SK-N-SH treated with all-trans-retinoic acid at 6 μM for 48 hours (cell line): ENCODE measurements around the gene PARP8.

Source experiments
- ARNTL ChIP-seq: fragments of 450-650 bp; formaldehyde crosslinking; IDR thresholded peaks from 2 replicates; pipeline ENCODE4 v1.5.0; 2020; ENCODE audit warnings: low read depth, mild to moderate bottlenecking, moderate library complexity, borderline replicate concordance
- BACH2 ChIP-seq: fragments of 250-450 bp; sonication (Bioruptor Pico); IDR thresholded peaks from 2 replicates; pipeline ENCODE4 v1.9.0; 2021; ENCODE audit warnings: mild to moderate bottlenecking, borderline replicate concordance
- CSDC2 ChIP-seq: fragments of 250-450 bp; sonication (Bioruptor Pico); IDR thresholded peaks from 2 replicates; pipeline ENCODE4 v1.5.0; 2020; ENCODE audit warnings: mild to moderate bottlenecking, moderate library complexity
- GLIS3 ChIP-seq: fragments of 250-450 bp; sonication (Bioruptor Pico); IDR thresholded peaks from 2 replicates; pipeline ENCODE4 v1.5.0; 2020; ENCODE audit warnings: mild to moderate bottlenecking, moderate library complexity
- ISL1 ChIP-seq: fragments of 250-450 bp; sonication (Bioruptor Pico); IDR thresholded peaks from 2 replicates; pipeline ENCODE4 v2.1.2; 2022; ENCODE audit warnings: mild to moderate bottlenecking, moderate library complexity
- OSR1 ChIP-seq: fragments of 250-450 bp; sonication (Bioruptor Pico); IDR thresholded peaks from 2 replicates; pipeline ENCODE4 v1.8.0; 2022; ENCODE audit warnings: moderate library complexity, mild to moderate bottlenecking, inconsistent platforms
- TCF4 ChIP-seq: fragments of 250-450 bp; sonication (Bioruptor Pico); IDR thresholded peaks from 2 replicates; pipeline ENCODE4 v1.8.0; 2021; ENCODE audit warnings: mild to moderate bottlenecking, moderate library complexity, borderline replicate concordance
- ZC3H10 ChIP-seq: fragments of 250-450 bp; sonication (Bioruptor Pico); IDR thresholded peaks from 2 replicates; pipeline ENCODE4 v1.5.1; 2021; ENCODE audit warnings: mild to moderate bottlenecking, moderate library complexity
- ZFP3 ChIP-seq: fragments of 250-450 bp; sonication (Bioruptor Pico); IDR thresholded peaks from 2 replicates; pipeline ENCODE4 v1.5.0; 2020; ENCODE audit warnings: mild to moderate bottlenecking, moderate library complexity
- ZFP30 ChIP-seq: fragments of 450-650 bp; formaldehyde crosslinking; IDR thresholded peaks from 2 replicates; pipeline ENCODE4 v1.5.0; 2022; ENCODE audit warnings: mild to moderate bottlenecking, moderate library complexity
- ZNF565 ChIP-seq: fragments of 450-650 bp; formaldehyde crosslinking; conservative IDR thresholded peaks from 2 replicates; pipeline ENCODE4 v1.5.0; 2020; ENCODE audit warnings: low read depth, mild to moderate bottlenecking, moderate library complexity
- ZNF70 ChIP-seq: fragments of 450-650 bp; formaldehyde crosslinking; IDR thresholded peaks from 2 replicates; pipeline ENCODE4 v1.5.0; 2020; ENCODE audit warnings: mild to moderate bottlenecking, moderate library complexity
- ZNF8 ChIP-seq: fragments of 450-650 bp; formaldehyde crosslinking; IDR thresholded peaks from 2 replicates; pipeline ENCODE4 v1.5.0; 2020; ENCODE audit warnings: mild to moderate bottlenecking, moderate library complexity
- TF ChIP-seq, protein P1 (sequence below): fragments of 250-450 bp; sonication (Bioruptor Pico); IDR thresholded peaks from 2 replicates; pipeline ENCODE4 v1.8.0; 2020; ENCODE audit warnings: mild to moderate bottlenecking, moderate library complexity, borderline replicate concordance

- TF ChIP-seq ZFP30 (CRISPR knock-in tag), result no peak
- no peak for TF ChIP-seq TCF4 (CRISPR knock-in tag)
- TF ChIP-seq BACH2 (CRISPR knock-in tag), result no peak
- TF ChIP-seq ZNF565, result no peak
- TF ChIP-seq ZNF8 (CRISPR knock-in tag), result no peak
- no peak for TF ChIP-seq ZFP3 (CRISPR knock-in tag)
- TF ChIP-seq ZC3H10 (CRISPR knock-in tag), result no peak
- TF ChIP-seq, protein P1, sequence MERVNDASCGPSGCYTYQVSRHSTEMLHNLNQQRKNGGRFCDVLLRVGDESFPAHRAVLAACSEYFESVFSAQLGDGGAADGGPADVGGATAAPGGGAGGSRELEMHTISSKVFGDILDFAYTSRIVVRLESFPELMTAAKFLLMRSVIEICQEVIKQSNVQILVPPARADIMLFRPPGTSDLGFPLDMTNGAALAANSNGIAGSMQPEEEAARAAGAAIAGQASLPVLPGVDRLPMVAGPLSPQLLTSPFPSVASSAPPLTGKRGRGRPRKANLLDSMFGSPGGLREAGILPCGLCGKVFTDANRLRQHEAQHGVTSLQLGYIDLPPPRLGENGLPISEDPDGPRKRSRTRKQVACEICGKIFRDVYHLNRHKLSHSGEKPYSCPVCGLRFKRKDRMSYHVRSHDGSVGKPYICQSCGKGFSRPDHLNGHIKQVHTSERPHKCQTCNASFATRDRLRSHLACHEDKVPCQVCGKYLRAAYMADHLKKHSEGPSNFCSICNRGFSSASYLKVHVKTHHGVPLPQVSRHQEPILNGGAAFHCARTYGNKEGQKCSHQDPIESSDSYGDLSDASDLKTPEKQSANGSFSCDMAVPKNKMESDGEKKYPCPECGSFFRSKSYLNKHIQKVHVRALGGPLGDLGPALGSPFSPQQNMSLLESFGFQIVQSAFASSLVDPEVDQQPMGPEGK, result no peak
- no peak for TF ChIP-seq ARNTL (CRISPR knock-in tag)
- TF ChIP-seq ZNF70 (CRISPR knock-in tag), result no peak
- TF ChIP-seq GLIS3 (CRISPR knock-in tag), result no peak
- no peak for TF ChIP-seq OSR1 (CRISPR knock-in tag)
- no peak for TF ChIP-seq CSDC2 (CRISPR knock-in tag)
- no peak for TF ChIP-seq ISL1 (CRISPR knock-in tag)
Observed at GRCh38 chr5:50717651-50718050, 51.2 kb downstream of the PARP8 start.
